Neural cell (in vitro differentiated cells): ENCODE results near the gene CES2.

Experiments used
- CTCF ChIP-seq: fragments of 450-650 bp; IDR thresholded peaks from 2 replicates; pipeline ENCODE4 v1.5.1; 2014; ENCODE audit warnings: antibody characterized with exemption, mild to moderate bottlenecking, moderate library complexity; ENCODE audit not compliant: poor library complexity, severe bottlenecking
- EP300 ChIP-seq: fragments of 450-650 bp; conservative IDR thresholded peaks from 2 replicates; pipeline ENCODE4 v1.6.1; 2014; ENCODE audit warnings: antibody characterized with exemption, mild to moderate bottlenecking, moderate library complexity; ENCODE audit not compliant: poor library complexity, severe bottlenecking
- POLR2AphosphoS5 ChIP-seq: IDR thresholded peaks from 2 replicates; pipeline ENCODE4 v1.6.1; 2012
- RAD21 ChIP-seq: fragments of 450-650 bp; conservative IDR thresholded peaks from 2 replicates; pipeline ENCODE4 v1.6.1; 2014; ENCODE audit warnings: antibody characterized with exemption, mild to moderate bottlenecking, moderate library complexity
- TAF1 ChIP-seq: IDR thresholded peaks from 2 replicates; pipeline ENCODE4 v1.6.1; 2012; ENCODE audit warnings: low read depth
- TF ChIP-seq, protein P1 (sequence below): IDR thresholded peaks from 2 replicates; pipeline ENCODE4 v1.6.1; 2012; ENCODE audit warnings: borderline replicate concordance

GRCh38 chr16:66973716-66974115 is 38.4 kb downstream of the CES2 start:
- TF ChIP-seq CTCF (no peak), TAF1 (no peak), EP300 (no peak), POLR2AphosphoS5 (no peak), RAD21 (no peak)
- TF ChIP-seq, protein P1, sequence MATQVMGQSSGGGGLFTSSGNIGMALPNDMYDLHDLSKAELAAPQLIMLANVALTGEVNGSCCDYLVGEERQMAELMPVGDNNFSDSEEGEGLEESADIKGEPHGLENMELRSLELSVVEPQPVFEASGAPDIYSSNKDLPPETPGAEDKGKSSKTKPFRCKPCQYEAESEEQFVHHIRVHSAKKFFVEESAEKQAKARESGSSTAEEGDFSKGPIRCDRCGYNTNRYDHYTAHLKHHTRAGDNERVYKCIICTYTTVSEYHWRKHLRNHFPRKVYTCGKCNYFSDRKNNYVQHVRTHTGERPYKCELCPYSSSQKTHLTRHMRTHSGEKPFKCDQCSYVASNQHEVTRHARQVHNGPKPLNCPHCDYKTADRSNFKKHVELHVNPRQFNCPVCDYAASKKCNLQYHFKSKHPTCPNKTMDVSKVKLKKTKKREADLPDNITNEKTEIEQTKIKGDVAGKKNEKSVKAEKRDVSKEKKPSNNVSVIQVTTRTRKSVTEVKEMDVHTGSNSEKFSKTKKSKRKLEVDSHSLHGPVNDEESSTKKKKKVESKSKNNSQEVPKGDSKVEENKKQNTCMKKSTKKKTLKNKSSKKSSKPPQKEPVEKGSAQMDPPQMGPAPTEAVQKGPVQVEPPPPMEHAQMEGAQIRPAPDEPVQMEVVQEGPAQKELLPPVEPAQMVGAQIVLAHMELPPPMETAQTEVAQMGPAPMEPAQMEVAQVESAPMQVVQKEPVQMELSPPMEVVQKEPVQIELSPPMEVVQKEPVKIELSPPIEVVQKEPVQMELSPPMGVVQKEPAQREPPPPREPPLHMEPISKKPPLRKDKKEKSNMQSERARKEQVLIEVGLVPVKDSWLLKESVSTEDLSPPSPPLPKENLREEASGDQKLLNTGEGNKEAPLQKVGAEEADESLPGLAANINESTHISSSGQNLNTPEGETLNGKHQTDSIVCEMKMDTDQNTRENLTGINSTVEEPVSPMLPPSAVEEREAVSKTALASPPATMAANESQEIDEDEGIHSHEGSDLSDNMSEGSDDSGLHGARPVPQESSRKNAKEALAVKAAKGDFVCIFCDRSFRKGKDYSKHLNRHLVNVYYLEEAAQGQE = no peak
